Omental fat pad (tissue), 4 donors: ENCODE measurements around the gene CCNL2. TPM values are rescaled to one million over a fixed set of nuclear protein-coding genes. Genes with fewer than 3 reads are reported as not detected.

Source experiments
- ATAC-seq: fragments of 150-250 bp; one replicate; pipeline ENCODE4 v1.9.1; 2016; ENCODE audit warnings: mild to moderate bottlenecking, moderate library complexity; ENCODE audit not compliant: low FRiP score
- DNase-seq: peaks from one replicate; pipeline ENCODE4 v3.0.0-alpha.2; 2019; ENCODE audit warnings: low spot score
- CTCF ChIP-seq, 3 donors: fragments of 450-650 bp; IDR thresholded peaks; one replicate each; pipeline ENCODE4 v1.5.1; 2016 to 2017; ENCODE audit warnings: antibody characterized with exemption in 3 of 3, mild to moderate bottlenecking in 3 of 3, moderate library complexity in 2 of 3
- total RNA-seq, 4 donors: library from RNA; depleted of rRNA; stranded (reverse); fragments of >200 nt; gene quantifications; one replicate each; pipeline ENCODE4 v1.1.0, GENCODE V29; 2016

CCNL2 gene
- total RNA-seq, 4 donors from 2014 or later = 142 to 273 (median 204) TPM

- ATAC-seq = peak; percentile 2
- no peak for DNase-seq
- no peak for TF ChIP-seq CTCF (IDR thresholded peaks at IDR 0.05)
Measured at GRCh38 chr1:1348420-1349255, 50.5 kb downstream of the CCNL2 start.

DNA sequence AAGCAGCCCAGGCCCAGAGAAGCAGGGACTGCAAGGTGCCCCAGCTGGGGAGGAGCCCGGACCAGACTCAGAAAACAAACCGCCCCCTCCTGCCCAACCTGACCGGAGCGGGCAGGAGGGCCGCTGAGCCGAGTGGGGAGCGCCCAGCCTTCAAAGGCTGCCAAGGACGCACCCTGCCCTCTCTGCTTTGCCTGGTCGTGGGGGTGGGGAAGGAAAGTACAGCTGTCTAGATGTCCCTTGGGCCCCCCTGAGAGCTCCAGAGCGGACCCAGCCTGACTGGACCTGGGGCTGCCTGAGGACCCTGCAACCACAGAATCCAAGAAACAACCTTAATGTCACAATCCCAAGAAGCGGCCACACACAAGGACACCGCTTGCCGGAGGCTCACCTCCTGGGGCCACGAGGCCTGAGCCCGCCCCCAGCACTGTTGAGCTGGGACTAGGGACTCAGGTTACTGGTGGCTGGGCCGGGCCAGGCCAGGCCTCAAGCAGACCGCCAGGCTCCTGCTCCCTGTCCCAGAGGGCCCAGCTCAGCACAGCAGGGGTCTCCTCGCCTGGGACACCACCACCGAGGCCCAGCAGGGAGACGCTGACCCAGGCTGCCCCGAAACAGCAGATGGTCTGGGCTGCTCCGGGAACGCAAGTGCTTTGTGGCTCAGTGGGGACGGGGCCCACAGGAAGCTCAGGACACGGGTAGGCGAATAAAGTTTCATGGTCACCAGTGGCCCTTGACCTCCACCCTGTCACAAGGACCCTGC lies 51.3 kb downstream of the CCNL2 start:
- ATAC-seq (no peak), DNase-seq (no peak)
- TF ChIP-seq CTCF (IDR thresholded peaks at IDR 0.05) = no peak

DNA sequence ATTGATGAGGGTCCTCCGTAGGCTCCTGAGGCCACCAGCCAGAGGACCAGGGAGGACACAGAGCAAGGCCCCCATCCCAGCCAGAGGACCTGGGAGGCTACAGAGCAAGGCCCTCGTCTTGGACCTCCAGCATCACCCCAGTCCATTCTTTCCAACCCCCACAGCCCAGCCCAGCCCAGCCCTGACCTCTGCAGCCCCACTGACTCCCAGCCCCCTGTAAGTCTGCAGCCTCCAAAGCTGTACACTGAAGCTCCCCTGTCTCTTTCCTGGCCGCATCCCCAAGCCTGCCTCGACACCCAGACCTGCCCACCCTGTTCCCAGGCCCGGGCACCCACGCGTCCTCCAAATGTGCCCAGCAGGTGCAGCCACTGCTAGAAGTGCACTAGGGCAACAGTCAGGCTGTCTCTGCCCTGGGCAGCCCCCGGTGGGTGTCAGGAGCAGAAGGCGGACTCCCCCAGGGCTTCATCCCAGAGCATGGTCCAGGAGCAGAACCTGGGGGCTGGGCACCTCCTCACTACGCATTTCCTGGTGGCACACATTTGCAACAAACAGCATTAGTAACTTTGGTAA lies 52.0 kb downstream of the CCNL2 start:
- DNase-seq (no peak), ATAC-seq (no peak)
- TF ChIP-seq CTCF (IDR thresholded peaks at IDR 0.05) = no peak

GRCh38 chr1:1346501-1346890 lies 52.6 kb downstream of the CCNL2 start:
- ATAC-seq (no peak), DNase-seq (no peak)
- TF ChIP-seq CTCF (IDR thresholded peaks at IDR 0.05) = no peak

GRCh38 chr1:1345860-1346500 lies 53.2 kb downstream of the CCNL2 start:
- DNase-seq (no peak), ATAC-seq (no peak)
- no peak for TF ChIP-seq CTCF (IDR thresholded peaks at IDR 0.05)

DNA sequence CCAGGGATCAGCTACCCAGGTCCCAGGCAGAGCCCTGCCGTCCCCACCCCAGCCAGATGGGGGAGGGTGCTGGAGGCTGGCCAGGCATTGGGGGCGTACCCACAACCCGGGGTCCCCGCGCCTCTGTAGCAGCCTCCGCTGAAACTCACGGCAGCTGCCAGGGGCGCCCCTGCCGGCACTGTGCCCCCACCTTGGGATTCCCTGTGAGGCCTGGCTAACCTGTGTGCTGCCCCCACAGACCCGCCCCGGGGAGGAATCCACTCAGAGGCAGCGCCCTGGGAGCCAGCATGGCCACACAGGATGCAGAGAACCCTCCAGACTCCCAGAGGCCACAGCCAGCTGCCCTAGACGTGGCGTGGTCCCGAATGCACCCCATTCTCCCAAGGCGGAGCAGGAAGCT lies 53.8 kb downstream of the CCNL2 start:
- TF ChIP-seq CTCF (IDR thresholded peaks at IDR 0.05) = no peak
- DNase-seq (no peak), ATAC-seq (no peak)
